Type B pancreatic cell (in vitro differentiated cells): ENCODE measurements around the gene KRTAP12-3. TPM values are rescaled to one million over a fixed set of nuclear protein-coding genes. Genes with fewer than 3 reads are reported as not detected.

ENCODE experiments used
- DNase-seq: peaks from one replicate; pipeline ENCODE4 v3.0.0; 2021; ENCODE audit warnings: mixed read lengths; ENCODE audit not compliant: unreplicated experiment; ENCODE audit errors: extremely low spot score
- H3K27ac Mint-ChIP-seq: 2 replicates; pipeline ENCODE4 v1.8.0; 2021; ENCODE audit warnings: mild to moderate bottlenecking, mixed read lengths
- H3K27me3 Mint-ChIP-seq: 2 replicates; pipeline ENCODE4 v1.8.0; 2021; ENCODE audit warnings: mixed read lengths
- H3K36me3 Mint-ChIP-seq: 2 replicates; pipeline ENCODE4 v1.8.0; 2021; ENCODE audit warnings: mixed read lengths
- H3K4me1 Mint-ChIP-seq: one replicate; pipeline ENCODE4 v1.8.0; 2021; ENCODE audit warnings: mixed read lengths; ENCODE audit not compliant: unreplicated experiment
- H3K4me3 Mint-ChIP-seq: 2 replicates; pipeline ENCODE4 v1.8.0; 2021; ENCODE audit warnings: mild to moderate bottlenecking, mixed read lengths
- H3K9me3 Mint-ChIP-seq: 2 replicates; pipeline ENCODE4 v1.8.0; 2021; ENCODE audit warnings: mixed read lengths
- CTCF ChIP-seq: fragments of 200-600 bp; sonication (generic); conservative IDR thresholded peaks from 2 replicates; pipeline ENCODE4 v1.5.0; 2021; ENCODE audit warnings: antibody characterized with exemption, mild to moderate bottlenecking
- total RNA-seq: library from RNA; stranded (reverse); gene quantifications from 2 replicates; pipeline ENCODE4 v1.2.1, GENCODE V29; 2021; ENCODE audit warnings: low replicate concordance

KRTAP12-3 gene
- total RNA-seq, 1 donor from 2014 or later = not detected

GRCh38 chr21:44677881-44678280, 20.1 kb downstream of the KRTAP12-3 start:
- H3K4me3 Mint-ChIP-seq = no peak overlapping the region
- peaks cover 3% of the 10 kb centered on the region for H3K9me3 Mint-ChIP-seq
- no peaks in the 10 kb centered on the region for H3K36me3 Mint-ChIP-seq
- TF ChIP-seq CTCF = no peak
- no peak for DNase-seq
- H3K27me3 Mint-ChIP-seq = peaks cover 54% of the 10 kb centered on the region
- H3K27ac Mint-ChIP-seq = no peak overlapping the region
- H3K4me1 Mint-ChIP-seq = no peaks in the 10 kb centered on the region

- TF ChIP-seq CTCF = no peak
- no peak for DNase-seq
- Mint-ChIP-seq H3K27ac (no peak overlapping the region), H3K36me3 (no peaks in the 10 kb centered on the region), H3K27me3 (peaks cover 54% of the 10 kb centered on the region), H3K4me3 (no peak overlapping the region), H3K4me1 (no peaks in the 10 kb centered on the region), H3K9me3 (no peaks in the 10 kb centered on the region)
Observed at GRCh38 chr21:44681152-44681551, 23.4 kb downstream of the KRTAP12-3 start.

GRCh38 chr21:44681861-44682579, 24.3 kb downstream of the KRTAP12-3 start, which contains the start of gene KRTAP12-1:
KRTAP12-1 (minus strand) TSS chr21:44682163; CDS start chr21:44682123, 40 bp downstream.
- Mint-ChIP-seq H3K4me3 (no peak within 1 kb of the TSS), H3K27ac (no peak within 1 kb of the TSS), H3K27me3 (peaks cover 54% of the 10 kb centered on the region), H3K36me3 (no peaks in the 10 kb centered on the region), H3K4me1 (peaks cover 7% of the 10 kb centered on the region), H3K9me3 (no peaks in the 10 kb centered on the region)
- DNase-seq = no peak
- TF ChIP-seq CTCF = no peak

DNA sequence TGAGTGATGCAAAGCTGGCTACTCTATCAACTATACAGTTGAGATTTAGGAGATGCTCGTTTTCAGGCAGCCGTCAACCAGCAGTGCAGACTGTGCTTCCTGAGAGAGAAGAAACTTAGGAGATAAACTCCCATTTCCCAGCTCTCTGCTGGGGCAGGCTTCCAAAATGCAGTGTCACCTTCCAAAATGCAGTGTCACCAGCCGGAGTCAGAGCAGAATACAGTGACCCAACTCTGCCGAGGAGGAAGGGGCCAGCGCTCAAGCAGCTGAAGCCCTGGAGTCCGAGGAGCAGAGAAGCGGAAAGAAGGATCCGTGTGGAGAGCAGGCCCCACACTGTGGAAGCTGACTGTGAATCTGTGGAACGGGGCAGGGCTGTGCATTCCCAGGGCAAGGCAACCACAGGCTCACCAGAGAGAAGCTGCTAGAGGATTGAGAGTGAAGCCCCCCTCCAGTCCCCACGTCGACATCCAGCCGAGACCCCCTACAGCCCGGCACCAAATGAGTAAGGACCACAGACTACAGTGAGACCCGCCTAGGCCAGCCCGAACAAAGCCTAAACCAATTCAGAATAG, 24.9 kb downstream of the KRTAP12-3 start:
- H3K27ac Mint-ChIP-seq = no peak overlapping the region

DNA sequence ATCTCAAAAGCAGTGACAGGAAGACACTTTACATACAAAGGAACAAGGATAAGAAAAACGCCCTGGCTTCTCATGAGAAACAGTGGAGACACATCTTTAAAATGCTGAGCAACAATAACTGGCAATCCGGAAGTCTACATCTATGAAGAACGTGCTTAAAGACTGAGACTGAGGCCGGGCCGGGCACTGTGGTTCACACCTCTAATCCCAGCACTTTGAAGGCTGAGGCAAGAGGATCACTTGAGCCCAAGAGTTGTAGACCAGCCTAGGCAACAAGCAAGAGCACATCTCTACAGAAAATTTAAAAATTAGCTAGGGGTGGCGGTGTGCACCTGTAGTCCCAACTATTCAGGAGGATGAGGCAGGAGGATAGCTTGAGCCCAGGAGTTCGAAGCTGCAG, 26.3 kb downstream of the KRTAP12-3 start:
- Mint-ChIP-seq H3K36me3 (no peaks in the 10 kb centered on the region), H3K27me3 (peaks cover 62% of the 10 kb centered on the region), H3K4me1 (peaks cover 18% of the 10 kb centered on the region), H3K4me3 (no peak overlapping the region), H3K9me3 (no peaks in the 10 kb centered on the region), H3K27ac (no peak overlapping the region)
- TF ChIP-seq CTCF = no peak
- DNase-seq = no peak

More for the DNA sequence above, 24.9 kb downstream of the KRTAP12-3 start:
- H3K27me3 Mint-ChIP-seq = peaks cover 56% of the 10 kb centered on the region
- no peak for TF ChIP-seq CTCF
- H3K9me3 Mint-ChIP-seq = no peaks in the 10 kb centered on the region
- no peak for DNase-seq
- no peak overlapping the region for H3K4me3 Mint-ChIP-seq
- peaks cover 13% of the 10 kb centered on the region for H3K4me1 Mint-ChIP-seq
- no peaks in the 10 kb centered on the region for H3K36me3 Mint-ChIP-seq
